Stimulated activated CD8-positive, alpha-beta memory T cell treated with anti-CD3 and anti-CD28 coated beads, Interleukin-7, amount 100 ng/mL, for 24 hours (primary cell): ENCODE results near the gene PRDM12.

Source experiments
- DNase-seq: peaks from one replicate; pipeline ENCODE4 v3.0.0-alpha.2; 2020; ENCODE audit warnings: low read depth

Gene PRDM12

GRCh38 chr9:130728721-130729120, 64.3 kb downstream of the PRDM12 start:
- no peak for DNase-seq

- DNase-seq, result no peak
Observed at GRCh38 chr9:130729145-130729544, 64.8 kb downstream of the PRDM12 start.

GRCh38 chr9:130731355-130731754, 67.0 kb downstream of the PRDM12 start:
- DNase-seq, result no peak

DNA sequence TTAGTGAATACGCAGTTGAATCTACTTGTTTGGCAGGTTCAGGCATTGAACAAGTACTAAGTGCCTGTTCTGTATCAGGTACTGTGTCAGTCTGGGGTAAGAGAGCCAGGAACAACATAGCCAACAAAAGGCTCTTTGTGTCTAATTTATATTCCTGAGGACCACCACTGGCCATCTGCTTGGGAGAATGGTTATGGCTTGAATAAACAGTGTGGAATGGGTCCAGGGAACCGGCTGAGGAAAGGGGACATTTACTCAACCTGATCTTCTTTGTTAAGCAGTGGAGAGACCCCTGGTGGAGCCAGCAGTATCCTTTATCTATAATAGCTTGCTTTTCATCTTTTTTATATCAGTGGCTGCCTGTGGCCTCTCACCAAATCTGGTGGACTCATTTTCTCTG, 67.7 kb downstream of the PRDM12 start:
- DNase-seq, result no peak
